GM10266 (cell line): Measurements from ENCODE around the gene CTBP1.

Experiments used
- DNase-seq: peaks from one replicate; pipeline ENCODE4 v3.0.0; 2012; ENCODE audit errors: extremely low spot score
- TF ChIP-seq, protein P1 (sequence below): IDR thresholded peaks from 2 replicates; pipeline ENCODE4 v1.5.1; 2012; ENCODE audit warnings: mild to moderate bottlenecking, low read depth; ENCODE audit not compliant: control insufficient read depth, insufficient read depth; ENCODE audit errors: missing control alignments

The CTBP1 gene

DNA sequence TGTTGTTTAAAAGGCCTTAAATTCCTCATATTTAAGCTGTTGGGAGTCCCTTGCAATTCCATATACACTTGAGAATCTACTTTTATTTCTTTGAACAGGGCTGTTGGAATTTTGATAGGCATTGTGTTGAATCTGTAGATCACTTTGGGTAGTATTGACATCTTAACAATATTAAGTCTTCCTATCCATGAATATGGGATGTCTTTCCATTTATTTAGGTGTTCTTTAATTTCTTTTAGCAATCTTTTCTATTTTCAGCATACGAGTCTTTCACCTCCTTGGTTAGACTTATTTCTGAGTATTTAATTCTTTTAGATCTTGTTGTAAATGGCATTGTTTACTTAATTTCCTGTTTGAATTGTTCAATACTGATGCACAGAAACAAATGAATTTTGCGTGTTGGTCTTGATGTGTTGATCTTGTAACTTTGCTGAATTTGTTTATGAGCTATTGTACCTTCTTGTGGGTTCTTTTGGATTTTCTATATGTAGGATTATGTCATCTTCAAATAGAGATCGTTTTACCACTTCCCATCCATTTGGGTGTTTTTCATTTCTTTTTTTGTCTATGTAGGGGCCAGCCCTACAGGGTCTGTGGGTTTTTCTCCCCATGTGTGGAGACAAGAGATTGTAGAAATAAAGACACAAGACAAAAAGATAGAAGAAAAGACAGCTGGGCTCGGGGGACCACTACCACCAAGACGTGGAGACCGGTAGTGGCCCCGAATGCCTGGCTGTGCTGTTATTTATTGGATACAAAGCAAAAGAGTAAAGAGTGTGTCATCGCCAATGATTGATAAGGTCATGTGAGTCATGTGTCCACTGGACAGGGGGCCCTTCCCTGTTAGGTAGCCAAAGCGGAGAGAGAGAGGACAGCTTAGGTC lies 18.2 kb upstream of the CTBP1 start:
- TF ChIP-seq, protein P1, sequence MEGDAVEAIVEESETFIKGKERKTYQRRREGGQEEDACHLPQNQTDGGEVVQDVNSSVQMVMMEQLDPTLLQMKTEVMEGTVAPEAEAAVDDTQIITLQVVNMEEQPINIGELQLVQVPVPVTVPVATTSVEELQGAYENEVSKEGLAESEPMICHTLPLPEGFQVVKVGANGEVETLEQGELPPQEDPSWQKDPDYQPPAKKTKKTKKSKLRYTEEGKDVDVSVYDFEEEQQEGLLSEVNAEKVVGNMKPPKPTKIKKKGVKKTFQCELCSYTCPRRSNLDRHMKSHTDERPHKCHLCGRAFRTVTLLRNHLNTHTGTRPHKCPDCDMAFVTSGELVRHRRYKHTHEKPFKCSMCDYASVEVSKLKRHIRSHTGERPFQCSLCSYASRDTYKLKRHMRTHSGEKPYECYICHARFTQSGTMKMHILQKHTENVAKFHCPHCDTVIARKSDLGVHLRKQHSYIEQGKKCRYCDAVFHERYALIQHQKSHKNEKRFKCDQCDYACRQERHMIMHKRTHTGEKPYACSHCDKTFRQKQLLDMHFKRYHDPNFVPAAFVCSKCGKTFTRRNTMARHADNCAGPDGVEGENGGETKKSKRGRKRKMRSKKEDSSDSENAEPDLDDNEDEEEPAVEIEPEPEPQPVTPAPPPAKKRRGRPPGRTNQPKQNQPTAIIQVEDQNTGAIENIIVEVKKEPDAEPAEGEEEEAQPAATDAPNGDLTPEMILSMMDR, result no peak

DNA sequence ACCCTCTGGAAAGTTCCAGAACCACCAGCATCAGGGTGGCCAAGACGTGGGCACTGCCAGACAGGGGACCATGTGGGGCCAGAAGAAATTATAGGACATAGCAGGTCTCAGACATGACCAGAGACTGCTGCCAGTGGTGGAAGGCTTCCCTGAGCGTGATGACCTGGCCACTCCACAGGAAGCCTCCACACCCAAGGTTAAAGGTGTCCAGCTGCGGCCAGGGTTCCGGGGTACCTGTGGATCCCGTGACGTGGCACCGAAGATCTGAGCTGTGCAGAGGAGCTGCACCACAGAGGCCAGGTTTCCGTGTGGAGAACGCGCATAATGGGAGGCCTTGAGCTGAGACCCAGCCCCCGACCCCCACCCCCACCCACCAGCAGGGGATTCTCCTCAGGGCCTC lies 16.4 kb upstream of the CTBP1 start:
- TF ChIP-seq, protein P1, result no peak
- no peak for DNase-seq

More for the DNA sequence above, 18.2 kb upstream of the CTBP1 start:
- DNase-seq, result no peak

DNA sequence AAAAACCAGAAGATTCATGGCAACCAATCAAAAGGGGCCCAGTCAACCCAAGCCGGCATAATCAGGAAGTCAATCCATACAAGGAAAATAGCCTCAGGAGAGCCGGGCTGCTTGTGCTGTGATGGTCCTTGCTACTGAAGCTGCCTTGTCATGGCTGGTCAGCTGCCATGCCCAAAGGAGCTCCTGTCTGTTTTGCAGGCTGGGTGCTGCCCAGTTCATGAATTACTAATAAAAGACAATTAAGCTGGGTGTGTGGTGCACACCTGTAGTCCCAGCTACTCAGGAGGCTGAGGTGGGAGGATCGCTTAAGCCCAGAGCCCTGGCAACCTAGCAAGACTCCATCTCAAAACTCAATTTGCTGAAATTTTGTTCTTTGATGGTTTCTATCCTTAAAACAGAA lies 16.0 kb upstream of the CTBP1 start:
- TF ChIP-seq, protein P1, result no peak
- no peak for DNase-seq

DNA sequence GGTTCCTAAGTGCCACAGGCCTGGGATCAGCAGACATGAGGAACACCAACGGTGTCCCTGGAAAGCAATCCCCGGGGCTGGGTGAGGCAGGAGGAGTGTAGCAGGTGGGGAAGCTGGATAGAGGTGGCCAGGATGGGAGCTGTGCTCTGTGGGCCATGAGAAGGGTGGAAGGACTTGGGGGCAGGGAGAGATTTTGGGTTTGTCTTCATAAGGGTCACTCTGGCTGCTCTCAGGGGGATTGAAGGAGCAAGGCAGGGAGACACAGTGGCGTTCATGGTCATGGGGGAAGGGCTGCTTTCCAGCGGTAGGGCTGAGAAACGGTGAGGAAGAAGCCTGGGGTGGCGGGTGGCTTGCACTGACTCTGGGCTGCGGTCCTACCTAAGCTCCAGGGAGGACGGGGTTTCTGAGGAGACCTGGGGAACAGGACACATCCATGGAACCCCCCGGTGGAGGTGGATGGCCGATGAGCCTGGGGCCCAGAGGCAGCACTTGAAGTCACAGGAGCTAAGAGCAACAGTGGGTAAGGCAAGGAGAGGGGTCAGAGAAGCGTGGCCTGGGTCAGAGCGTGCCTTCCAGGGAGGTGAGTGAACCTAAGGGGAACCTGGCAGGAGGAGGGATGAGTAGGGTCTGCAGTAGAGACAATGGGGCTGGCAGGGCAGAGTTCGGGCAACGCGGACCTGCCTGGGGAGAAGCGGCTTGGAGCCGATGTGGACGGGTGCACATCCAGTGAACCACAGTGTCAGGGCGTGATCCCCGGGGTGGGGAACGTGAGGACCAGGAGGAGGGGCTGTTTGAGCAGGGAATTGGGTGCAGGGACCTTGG lies 12.4 kb upstream of the CTBP1 start:
- TF ChIP-seq, protein P1, result no peak
- DNase-seq, result no peak

DNA sequence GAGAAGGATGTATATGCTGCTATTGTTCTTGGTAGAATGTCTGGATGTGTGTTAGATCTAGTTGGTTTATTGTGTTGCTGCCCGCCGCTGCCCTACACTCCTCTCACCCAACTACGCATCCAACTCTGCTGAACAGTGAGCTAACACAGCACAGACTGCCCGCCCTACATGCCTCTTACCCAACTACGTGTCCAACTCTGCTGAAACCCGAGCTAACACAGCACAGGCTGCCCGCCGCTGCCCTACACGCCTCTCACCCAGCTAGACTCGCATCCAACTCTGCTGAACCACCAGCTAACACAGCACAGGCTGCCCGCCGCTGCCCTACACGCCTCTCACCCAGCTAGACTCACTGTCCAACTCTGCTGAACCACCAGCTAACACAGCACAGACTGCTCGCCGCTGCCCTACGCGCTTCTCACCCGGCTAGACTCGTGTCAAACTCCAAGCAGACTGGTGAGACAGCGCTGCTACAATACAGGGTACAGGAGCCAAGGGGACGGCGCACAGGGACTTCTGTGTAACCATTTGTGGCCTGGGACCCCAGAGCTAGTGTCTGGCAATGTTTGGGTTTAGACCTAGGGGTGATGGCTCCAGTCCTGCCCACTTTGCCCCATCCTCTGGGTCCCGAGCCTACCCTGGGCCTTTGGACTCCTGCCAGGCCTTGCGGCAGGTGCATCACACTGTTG lies 11.6 kb upstream of the CTBP1 start:
- no peak for DNase-seq
- TF ChIP-seq, protein P1, result no peak

DNA sequence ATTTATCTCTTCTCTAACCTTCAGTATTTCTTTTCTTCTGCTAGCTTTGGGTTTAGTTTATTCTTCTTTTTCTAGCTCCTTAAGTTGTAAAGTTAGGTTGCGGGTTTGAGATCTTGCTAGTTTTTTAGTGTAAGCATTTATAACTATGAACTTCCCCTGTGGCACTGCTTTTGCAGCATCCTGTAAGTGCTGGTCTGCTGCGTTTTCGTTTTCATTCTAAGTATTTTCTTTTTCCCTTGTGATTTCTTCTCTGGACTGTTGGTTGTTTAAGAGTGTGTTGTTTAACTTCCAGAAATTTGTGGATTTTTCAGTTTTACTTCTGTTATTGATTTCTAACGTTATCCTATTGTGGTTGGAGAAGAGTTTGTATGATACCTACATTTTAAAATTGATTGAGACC lies 11.0 kb upstream of the CTBP1 start:
- TF ChIP-seq, protein P1, result no peak
- no peak for DNase-seq
